ENCODE measurements around the gene IHH.

Gene IHH

DNA sequence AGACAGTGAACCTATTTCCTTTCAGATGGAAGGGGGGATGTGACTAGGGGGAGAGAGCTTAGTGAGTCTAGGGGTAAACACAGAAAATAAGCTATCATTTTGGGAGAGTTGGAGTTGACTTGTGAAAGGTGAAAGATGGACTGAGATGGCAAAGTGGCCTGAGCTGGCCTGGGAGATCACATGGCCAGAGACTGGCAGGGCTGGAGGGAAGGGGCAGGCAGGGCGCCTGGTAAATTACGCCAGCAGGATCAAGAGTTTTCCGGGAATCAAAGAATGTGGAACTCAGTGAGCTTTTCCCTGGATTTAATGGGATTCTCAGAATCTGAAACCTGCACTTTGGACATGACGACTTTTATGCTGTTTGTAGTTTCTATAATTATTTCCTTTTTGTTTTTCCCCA, 18.6 kb downstream of the IHH start:
- TF ChIP-seq, protein P1, sequence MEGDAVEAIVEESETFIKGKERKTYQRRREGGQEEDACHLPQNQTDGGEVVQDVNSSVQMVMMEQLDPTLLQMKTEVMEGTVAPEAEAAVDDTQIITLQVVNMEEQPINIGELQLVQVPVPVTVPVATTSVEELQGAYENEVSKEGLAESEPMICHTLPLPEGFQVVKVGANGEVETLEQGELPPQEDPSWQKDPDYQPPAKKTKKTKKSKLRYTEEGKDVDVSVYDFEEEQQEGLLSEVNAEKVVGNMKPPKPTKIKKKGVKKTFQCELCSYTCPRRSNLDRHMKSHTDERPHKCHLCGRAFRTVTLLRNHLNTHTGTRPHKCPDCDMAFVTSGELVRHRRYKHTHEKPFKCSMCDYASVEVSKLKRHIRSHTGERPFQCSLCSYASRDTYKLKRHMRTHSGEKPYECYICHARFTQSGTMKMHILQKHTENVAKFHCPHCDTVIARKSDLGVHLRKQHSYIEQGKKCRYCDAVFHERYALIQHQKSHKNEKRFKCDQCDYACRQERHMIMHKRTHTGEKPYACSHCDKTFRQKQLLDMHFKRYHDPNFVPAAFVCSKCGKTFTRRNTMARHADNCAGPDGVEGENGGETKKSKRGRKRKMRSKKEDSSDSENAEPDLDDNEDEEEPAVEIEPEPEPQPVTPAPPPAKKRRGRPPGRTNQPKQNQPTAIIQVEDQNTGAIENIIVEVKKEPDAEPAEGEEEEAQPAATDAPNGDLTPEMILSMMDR (IDR thresholded peaks at IDR 0.05; ENCODE audit: low read depth, low read length) = no peak
- no peak for DNase-seq
- Histone ChIP-seq H3K27me3 (ENCODE audit: insufficient read depth, low read depth, severe bottlenecking) (no peaks in the 10 kb centered on the region), H3K36me3 (no peaks in the 10 kb centered on the region), H3K27ac (no peak overlapping the region), H3K9me3 (ENCODE audit: severe bottlenecking) (no peaks in the 10 kb centered on the region), H3K4me3 (ENCODE audit: low read depth, low read length) (no peak overlapping the region)

GRCh38 chr2:219041252-219041651, 19.5 kb downstream of the IHH start, which contains the start of gene CFAP65:
Gene CFAP65 (minus strand): TSS chr2:219041516. CDS start chr2:219039048, 2,468 bp downstream.
- Histone ChIP-seq H3K27ac (no peak within 1 kb of the TSS), H3K4me3 (ENCODE audit: low read depth, low read length) (peak within 1 kb of the TSS; percentile 52), H3K36me3 (no peaks in the 10 kb centered on the region), H3K9me3 (ENCODE audit: severe bottlenecking) (no peaks in the 10 kb centered on the region), H3K27me3 (ENCODE audit: insufficient read depth, low read depth, severe bottlenecking) (no peaks in the 10 kb centered on the region)
- TF ChIP-seq, protein P1 (IDR thresholded peaks at IDR 0.05; ENCODE audit: low read depth, low read length) = no peak
- peak; percentile 61 for DNase-seq

DNA sequence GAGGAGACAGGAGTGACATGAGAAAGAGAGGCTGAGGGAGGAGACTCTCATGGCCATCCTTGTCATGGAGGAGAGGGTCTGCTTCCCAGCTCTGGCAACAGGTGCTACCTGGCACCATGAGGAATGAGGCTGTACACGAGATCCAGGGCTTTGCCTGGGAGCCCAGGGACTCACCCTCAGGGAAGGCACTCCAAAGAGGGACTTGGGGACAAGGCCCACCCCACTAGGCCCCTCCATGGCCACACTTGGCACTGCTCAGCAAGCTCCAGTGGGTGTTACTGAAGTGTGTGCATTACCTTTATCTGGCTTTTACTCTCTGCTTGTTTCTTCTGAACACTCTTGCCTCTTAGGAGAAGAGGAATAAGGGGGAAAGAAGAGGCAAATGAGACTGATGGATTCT, 22.1 kb downstream of the IHH start:
- no peak overlapping the region for H3K4me3 ChIP-seq (ENCODE audit: low read depth, low read length)
- H3K27me3 ChIP-seq (ENCODE audit: insufficient read depth, low read depth, severe bottlenecking) = no peaks in the 10 kb centered on the region
- DNase-seq = no peak
- no peaks in the 10 kb centered on the region for H3K9me3 ChIP-seq (ENCODE audit: severe bottlenecking)
- no peak overlapping the region for H3K27ac ChIP-seq
- no peaks in the 10 kb centered on the region for H3K36me3 ChIP-seq
- TF ChIP-seq, protein P1 (IDR thresholded peaks at IDR 0.05; ENCODE audit: low read depth, low read length) = no peak

DNA sequence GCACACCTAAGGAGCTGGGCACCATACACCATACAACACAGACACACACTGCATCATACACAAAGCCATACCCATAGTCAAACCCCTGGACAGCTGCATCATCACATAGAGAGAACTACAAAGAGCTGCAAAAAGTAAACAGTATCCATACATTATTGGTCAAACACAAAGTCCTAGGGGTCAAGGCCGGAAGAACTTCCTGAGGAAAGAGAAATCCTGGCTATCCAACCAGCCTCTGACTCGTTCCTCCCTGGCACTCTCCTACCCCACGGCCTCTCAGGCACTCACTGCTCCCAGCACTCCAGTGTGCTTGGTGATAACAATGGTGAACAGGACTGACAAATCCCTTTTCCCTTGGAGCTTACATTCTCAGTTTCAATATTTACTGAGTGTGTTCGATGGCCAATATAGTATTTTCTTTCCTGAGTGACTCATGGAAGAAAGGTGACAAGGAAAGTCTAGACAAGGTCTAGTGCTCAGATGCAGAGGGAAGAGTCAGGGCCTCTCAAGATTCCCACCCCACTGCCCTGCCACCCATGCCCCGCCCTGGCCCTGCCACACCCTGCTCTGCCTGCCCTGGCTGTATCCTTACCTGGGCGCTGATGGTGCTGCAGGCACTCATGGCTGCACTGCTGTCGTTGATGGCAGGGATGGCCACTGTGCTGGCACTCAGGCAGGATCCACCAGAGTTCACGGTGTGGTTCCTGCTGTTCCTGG, 22.8 kb downstream of the IHH start:
- no peaks in the 10 kb centered on the region for H3K36me3 ChIP-seq
- H3K27me3 ChIP-seq (ENCODE audit: insufficient read depth, low read depth, severe bottlenecking) = no peaks in the 10 kb centered on the region
- TF ChIP-seq, protein P1 (IDR thresholded peaks at IDR 0.05; ENCODE audit: low read depth, low read length) = no peak
- H3K9me3 ChIP-seq (ENCODE audit: severe bottlenecking) = no peaks in the 10 kb centered on the region
- H3K27ac ChIP-seq = no peak overlapping the region
- H3K4me3 ChIP-seq (ENCODE audit: low read depth, low read length) = no peak overlapping the region
- no peak for DNase-seq

GRCh38 chr2:219035942-219036341, 24.8 kb downstream of the IHH start:
- no peak overlapping the region for H3K27ac ChIP-seq
- no peaks in the 10 kb centered on the region for H3K9me3 ChIP-seq (ENCODE audit: severe bottlenecking)
- H3K36me3 ChIP-seq = no peaks in the 10 kb centered on the region
- no peaks in the 10 kb centered on the region for H3K27me3 ChIP-seq (ENCODE audit: insufficient read depth, low read depth, severe bottlenecking)
- no peak for DNase-seq
- H3K4me3 ChIP-seq (ENCODE audit: low read depth, low read length) = no peak overlapping the region
- TF ChIP-seq, protein P1 (IDR thresholded peaks at IDR 0.05; ENCODE audit: low read depth, low read length) = no peak

DNA sequence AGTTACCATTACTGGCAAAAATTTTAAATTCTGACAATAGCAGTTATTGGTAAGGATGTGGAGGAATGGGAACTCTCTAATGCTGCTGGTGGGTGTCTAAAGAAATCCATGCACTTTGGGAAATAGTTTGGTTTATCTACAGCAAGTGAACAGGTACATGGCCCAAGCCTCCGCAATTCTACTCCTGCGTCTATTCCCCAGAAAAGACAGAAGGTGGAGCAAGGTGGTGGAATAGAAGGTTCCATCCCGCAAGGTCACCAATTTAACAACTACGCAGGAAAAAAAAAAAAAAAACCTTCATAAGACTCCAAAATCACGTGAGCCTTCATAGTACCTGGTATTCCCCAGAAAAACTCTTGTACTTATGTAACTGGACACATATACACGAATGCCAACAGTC, 25.9 kb downstream of the IHH start:
- H3K4me3 ChIP-seq (ENCODE audit: low read depth, low read length) = no peak overlapping the region
- no peaks in the 10 kb centered on the region for H3K27me3 ChIP-seq (ENCODE audit: insufficient read depth, low read depth, severe bottlenecking)
- no peak overlapping the region for H3K27ac ChIP-seq
- TF ChIP-seq, protein P1 (IDR thresholded peaks at IDR 0.05; ENCODE audit: low read depth, low read length) = no peak
- H3K9me3 ChIP-seq (ENCODE audit: severe bottlenecking) = no peaks in the 10 kb centered on the region
- DNase-seq = no peak
- no peaks in the 10 kb centered on the region for H3K36me3 ChIP-seq
